CD4-positive, alpha-beta T cell (primary cell): ENCODE measurements around the gene SCAF8. TPM values are rescaled to one million over a fixed set of nuclear protein-coding genes. Genes with fewer than 3 reads are reported as not detected.
A peak's percentile ranks its signal among the peaks of the same experiment; 100 is the strongest.
"Not testable (repeated sequence)": the region's sequence is repeated elsewhere in the genome, so short reads cannot be mapped to it uniquely, and the experiment has no call there.

Experiments used
- ATAC-seq: fragments of 200-7000 bp; cut with Tn5 transposase; one replicate; pipeline ENCODE4 v1.10.0; 2022; ENCODE audit warnings: mild to moderate bottlenecking; ENCODE audit not compliant: poor library complexity
- CTCF ChIA-PET: fragments of 350-600 bp; sonication (Branson Sonifier 250); formaldehyde crosslinking; loops from one replicate; lab custom pipeline; 2021; ENCODE audit warnings: antibody characterized with exemption, inconsistent platforms; lab: Charles Lee
- POLR2A ChIA-PET: fragments of 350-600 bp; sonication (Branson Sonifier 250); formaldehyde crosslinking; loops from one replicate; lab custom pipeline; 2021; ENCODE audit warnings: antibody characterized with exemption, inconsistent platforms; lab: Charles Lee
- DNase-seq, 14 experiments: peaks; one replicate each; pipeline ENCODE4 v3.0.0-alpha.2; 2013 to 2020; ENCODE audit warnings: mixed read lengths in 2 of 14
- H3K27ac ChIP-seq, 2 donors: one replicate each; pipeline versions ENCODE4 v1.5.1 to v1.7.0; 2013; ENCODE audit warnings: low read length in 2 of 2, low read depth in 1 of 2, mild to moderate bottlenecking in 1 of 2
- H3K27me3 ChIP-seq, 2 experiments: 1 replicate in 1 of 2; 2 replicates in 1 of 2; pipeline versions ENCODE4 v1.6.1 to v1.7.0; 2013; ENCODE audit warnings: low read length in 2 of 2, control low read depth in 1 of 2, mild to moderate bottlenecking in 1 of 2, moderate library complexity in 1 of 2; ENCODE audit not compliant: insufficient read depth in 2 of 2, control insufficient read depth in 1 of 2
- H3K36me3 ChIP-seq: one replicate; pipeline ENCODE4 v1.6.1; 2013; ENCODE audit warnings: low read length, control low read depth; ENCODE audit not compliant: insufficient read depth
- H3K4me1 ChIP-seq: one replicate; pipeline ENCODE4 v1.6.1; 2013; ENCODE audit warnings: low read length, control low read depth; ENCODE audit not compliant: insufficient read depth
- H3K4me3 ChIP-seq: one replicate; pipeline ENCODE4 v1.5.1; 2013; ENCODE audit warnings: mild to moderate bottlenecking, low read length, moderate library complexity
- H3K9me3 ChIP-seq, 2 experiments: 1 replicate in 1 of 2; 2 replicates in 1 of 2; pipeline versions ENCODE4 v1.6.1 to v1.7.0; 2013; ENCODE audit warnings: low read length in 2 of 2, mild to moderate bottlenecking in 2 of 2, control low read depth in 1 of 2, moderate library complexity in 1 of 2; ENCODE audit not compliant: control insufficient read depth in 1 of 2, insufficient read depth in 1 of 2
- H3K27ac Mint-ChIP-seq: one replicate; pipeline ENCODE4 v1.8.0; 2020; ENCODE audit warnings: mixed read lengths
- H3K27me3 Mint-ChIP-seq: one replicate; pipeline ENCODE4 v1.8.0; 2021; ENCODE audit warnings: mixed read lengths
- H3K36me3 Mint-ChIP-seq: one replicate; pipeline ENCODE4 v1.8.0; 2021; ENCODE audit warnings: low read depth, mixed read lengths
- H3K4me1 Mint-ChIP-seq: one replicate; pipeline ENCODE4 v1.8.0; 2021; ENCODE audit warnings: low read depth, mixed read lengths
- H3K4me3 Mint-ChIP-seq: one replicate; pipeline ENCODE4 v1.8.0; 2020; ENCODE audit warnings: mild to moderate bottlenecking, mixed read lengths
- H3K9me3 Mint-ChIP-seq: one replicate; pipeline ENCODE4 v1.8.0; 2020; ENCODE audit warnings: mixed read lengths
- intact Hi-C, 2 experiments: fragments of 100-400 bp; cut with DNase I in 1 of 2; cut with micrococcal nuclease in 1 of 2; formaldehyde crosslinking; loops; one replicate each; pipeline versions ENCODE4 v1.15.1 to v1.9.0; 2023 to 2025; cut with DNase I, micrococcal nuclease
- total RNA-seq, 174 experiments: library from RNA in 2 of 174; stranded (reverse) in 2 of 174; gene quantifications; one replicate each; pipeline ENCODE4 v1.2.3 and lab custom pipeline; 2021 to 2026
- TF ChIP-seq, protein P1 (sequence below): fragments of 200-600 bp; IDR thresholded peaks from one replicate; pipeline ENCODE4 v1.8.0; 2022; ENCODE audit warnings: antibody characterized with exemption, mild to moderate bottlenecking

The SCAF8 gene
- total RNA-seq, 2 experiments from 2014 or later, result 82.6 to 83.8 TPM

DNA sequence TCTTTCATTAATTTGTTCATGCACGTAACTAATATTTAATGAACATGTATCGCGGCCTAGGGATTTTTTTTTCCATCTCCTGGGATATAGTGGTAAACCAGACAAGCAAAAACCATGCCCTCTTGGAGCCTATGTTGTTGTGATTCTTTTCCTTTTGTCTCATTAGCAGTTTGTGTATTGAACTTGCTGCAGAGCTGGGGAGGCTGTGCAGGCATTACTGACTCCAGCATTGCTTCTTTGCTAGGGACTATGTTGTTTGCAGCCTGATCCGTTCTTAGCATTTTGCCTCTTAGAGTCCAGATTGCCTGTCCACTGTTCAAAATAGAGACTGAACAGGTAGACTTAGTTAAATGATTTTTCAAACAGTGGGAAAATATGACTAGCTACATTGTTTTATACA lies 9.7 kb downstream of the SCAF8 start:
- Mint-ChIP-seq H3K9me3 (no peaks in the 10 kb centered on the region), H3K36me3 (peaks cover 63% of the 10 kb centered on the region), H3K4me1 (peaks cover 92% of the 10 kb centered on the region), H3K27me3 (no peaks in the 10 kb centered on the region), H3K27ac (no peak overlapping the region), H3K4me3 (no peak overlapping the region)
- H3K4me3 ChIP-seq, result no peak overlapping the region
- peaks cover 9% of the 10 kb centered on the region for H3K36me3 ChIP-seq
- ATAC-seq, result no peak
- no peak overlapping the region for H3K27ac ChIP-seq
- TF ChIP-seq, protein P1, sequence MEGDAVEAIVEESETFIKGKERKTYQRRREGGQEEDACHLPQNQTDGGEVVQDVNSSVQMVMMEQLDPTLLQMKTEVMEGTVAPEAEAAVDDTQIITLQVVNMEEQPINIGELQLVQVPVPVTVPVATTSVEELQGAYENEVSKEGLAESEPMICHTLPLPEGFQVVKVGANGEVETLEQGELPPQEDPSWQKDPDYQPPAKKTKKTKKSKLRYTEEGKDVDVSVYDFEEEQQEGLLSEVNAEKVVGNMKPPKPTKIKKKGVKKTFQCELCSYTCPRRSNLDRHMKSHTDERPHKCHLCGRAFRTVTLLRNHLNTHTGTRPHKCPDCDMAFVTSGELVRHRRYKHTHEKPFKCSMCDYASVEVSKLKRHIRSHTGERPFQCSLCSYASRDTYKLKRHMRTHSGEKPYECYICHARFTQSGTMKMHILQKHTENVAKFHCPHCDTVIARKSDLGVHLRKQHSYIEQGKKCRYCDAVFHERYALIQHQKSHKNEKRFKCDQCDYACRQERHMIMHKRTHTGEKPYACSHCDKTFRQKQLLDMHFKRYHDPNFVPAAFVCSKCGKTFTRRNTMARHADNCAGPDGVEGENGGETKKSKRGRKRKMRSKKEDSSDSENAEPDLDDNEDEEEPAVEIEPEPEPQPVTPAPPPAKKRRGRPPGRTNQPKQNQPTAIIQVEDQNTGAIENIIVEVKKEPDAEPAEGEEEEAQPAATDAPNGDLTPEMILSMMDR, result no peak
- peaks cover 0 to 4% of the 10 kb centered on the region in 2 experiments for H3K9me3 ChIP-seq
- ChIA-PET POLR2A (no interaction called here), CTCF (interaction anchor here (1.2 kb wide), 1 partner anchor 9 kb away, joined by 3 read pairs; no protein-coding TSS in a partner anchor)
- no peaks in the 10 kb centered on the region for H3K27me3 ChIP-seq
- no peak for DNase-seq
- intact Hi-C loops, result no loop called here
- peaks cover 39% of the 10 kb centered on the region for H3K4me1 ChIP-seq

DNA sequence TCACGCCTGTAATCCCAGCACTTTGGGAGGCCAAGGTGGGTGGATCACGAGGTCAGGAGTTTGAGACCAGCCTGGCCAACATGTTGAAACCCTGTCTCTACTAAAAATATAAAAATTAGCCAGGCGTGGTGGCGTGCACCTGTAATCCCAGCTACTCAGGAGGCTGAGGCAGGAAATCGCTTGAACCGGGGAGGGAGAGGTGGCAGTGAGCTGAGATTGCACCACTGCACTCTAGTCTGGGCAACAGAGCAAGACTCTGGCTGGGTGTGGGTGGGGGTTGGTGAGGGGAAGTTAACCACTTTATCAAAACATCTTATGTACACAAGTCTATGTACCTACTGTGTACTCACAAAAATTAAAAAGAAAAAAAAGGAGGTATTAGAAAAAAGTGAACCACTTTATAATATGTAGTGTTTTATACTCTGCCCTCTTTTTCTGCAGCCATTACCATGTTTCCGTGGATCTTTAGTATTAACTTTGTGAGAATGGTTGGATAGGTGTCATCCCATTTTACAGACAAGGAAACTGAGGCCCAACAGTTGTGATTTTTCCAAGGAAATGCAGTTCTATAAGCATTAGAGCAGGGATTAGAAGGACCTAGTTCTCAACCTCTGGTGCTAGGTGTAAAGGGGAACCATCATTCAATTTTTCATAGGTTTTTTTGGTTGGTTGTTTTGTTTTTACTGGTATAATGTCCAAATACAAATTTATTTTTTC lies 11.0 kb downstream of the SCAF8 start:
- H3K4me3 ChIP-seq, CTCF ChIA-PET, H3K4me3 Mint-ChIP-seq, H3K27me3 Mint-ChIP-seq, H3K27ac Mint-ChIP-seq, DNase-seq, H3K9me3 Mint-ChIP-seq, POLR2A ChIA-PET, H3K36me3 ChIP-seq, H3K9me3 ChIP-seq, H3K27ac ChIP-seq, intact Hi-C loops, H3K27me3 ChIP-seq, ATAC-seq: not testable (repeated sequence)
- peaks cover 54% of the 10 kb centered on the region for H3K36me3 Mint-ChIP-seq
- H3K4me1 Mint-ChIP-seq, result peaks cover 84% of the 10 kb centered on the region
- peaks cover 36% of the 10 kb centered on the region for H3K4me1 ChIP-seq

DNA sequence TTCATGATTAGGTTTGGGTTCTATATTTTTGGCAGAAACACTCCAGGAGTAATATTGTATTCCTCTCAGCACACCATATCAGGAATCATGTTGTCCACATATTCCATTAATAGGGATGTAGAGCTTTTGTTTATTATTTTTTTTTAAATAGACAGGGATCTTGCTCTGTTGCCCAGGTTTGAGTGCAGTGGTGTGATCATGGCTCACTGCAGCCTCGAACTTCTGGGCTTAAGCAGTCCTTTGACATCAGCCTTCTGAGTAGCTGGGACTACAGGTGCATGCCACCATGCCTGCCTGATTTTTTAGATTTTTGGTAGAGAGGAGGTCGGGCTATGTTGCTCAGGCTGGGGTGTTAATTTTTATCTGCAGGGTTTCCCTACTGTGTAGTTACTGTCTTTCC lies 12.0 kb downstream of the SCAF8 start:
- peaks cover 41% of the 10 kb centered on the region for H3K4me1 ChIP-seq
- H3K9me3 ChIP-seq, result peaks cover 0 to 4% of the 10 kb centered on the region in 2 experiments
- H3K27me3 ChIP-seq, result no peaks in the 10 kb centered on the region
- H3K27ac ChIP-seq, result no peak overlapping the region
- no peak for ATAC-seq
- ChIA-PET POLR2A (no interaction called here), CTCF (interaction anchor here (0.8 kb wide), 1 partner anchor 9 kb away, joined by 3 read pairs; no protein-coding TSS in a partner anchor)
- Mint-ChIP-seq H3K4me3 (peak overlapping the region; percentile 13), H3K4me1 (peaks cover 84% of the 10 kb centered on the region), H3K27ac (no peak overlapping the region), H3K36me3 (peaks cover 58% of the 10 kb centered on the region), H3K9me3 (no peaks in the 10 kb centered on the region), H3K27me3 (no peaks in the 10 kb centered on the region)
- intact Hi-C loops, result no loop called here
- H3K4me3 ChIP-seq, result no peak overlapping the region
- H3K36me3 ChIP-seq, result peaks cover 9% of the 10 kb centered on the region
- DNase-seq, result no peak
- TF ChIP-seq, protein P1, result no peak
